OCI-LY7 (cell line): ENCODE measurements around the gene RAD21L1.

Experiments
- EZH2phosphoT487 ChIP-seq: fragments of 200-600 bp; sonication (generic); IDR thresholded peaks from 2 replicates; pipeline ENCODE4 v1.6.1; 2018; ENCODE audit warnings: low read depth, borderline replicate concordance, mild to moderate bottlenecking, mixed run types, antibody characterized with exemption, low read length, moderate library complexity, mixed read lengths
- TF ChIP-seq, protein P1 (sequence below): fragments of 200-600 bp; sonication (generic); conservative IDR thresholded peaks from 2 replicates; pipeline ENCODE4 v1.5.1; 2014; ENCODE audit warnings: mild to moderate bottlenecking, antibody characterized with exemption, low read length, moderate library complexity, mixed read lengths

DNA sequence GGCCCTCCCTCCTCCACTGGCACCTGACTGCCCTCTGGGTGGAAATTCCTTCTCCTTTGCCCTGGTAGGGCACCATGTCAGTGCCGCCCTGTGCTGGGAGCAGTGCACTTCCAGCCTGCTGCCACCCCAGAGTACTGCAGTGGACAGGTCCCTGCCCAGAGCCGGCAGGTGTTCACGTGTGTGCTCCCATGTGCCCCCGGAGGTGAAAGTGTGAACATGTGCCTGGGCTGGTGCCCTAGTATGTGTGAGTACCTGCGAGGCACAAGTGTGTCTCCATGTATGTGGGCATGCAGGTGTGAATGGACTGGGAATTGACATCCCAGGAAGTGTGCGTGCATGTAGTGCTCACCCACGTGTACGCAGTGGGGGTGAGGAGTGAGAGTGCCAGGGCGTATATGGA, 73.7 kb downstream of the RAD21L1 start:
- TF ChIP-seq EZH2phosphoT487, result no peak
- TF ChIP-seq, protein P1, sequence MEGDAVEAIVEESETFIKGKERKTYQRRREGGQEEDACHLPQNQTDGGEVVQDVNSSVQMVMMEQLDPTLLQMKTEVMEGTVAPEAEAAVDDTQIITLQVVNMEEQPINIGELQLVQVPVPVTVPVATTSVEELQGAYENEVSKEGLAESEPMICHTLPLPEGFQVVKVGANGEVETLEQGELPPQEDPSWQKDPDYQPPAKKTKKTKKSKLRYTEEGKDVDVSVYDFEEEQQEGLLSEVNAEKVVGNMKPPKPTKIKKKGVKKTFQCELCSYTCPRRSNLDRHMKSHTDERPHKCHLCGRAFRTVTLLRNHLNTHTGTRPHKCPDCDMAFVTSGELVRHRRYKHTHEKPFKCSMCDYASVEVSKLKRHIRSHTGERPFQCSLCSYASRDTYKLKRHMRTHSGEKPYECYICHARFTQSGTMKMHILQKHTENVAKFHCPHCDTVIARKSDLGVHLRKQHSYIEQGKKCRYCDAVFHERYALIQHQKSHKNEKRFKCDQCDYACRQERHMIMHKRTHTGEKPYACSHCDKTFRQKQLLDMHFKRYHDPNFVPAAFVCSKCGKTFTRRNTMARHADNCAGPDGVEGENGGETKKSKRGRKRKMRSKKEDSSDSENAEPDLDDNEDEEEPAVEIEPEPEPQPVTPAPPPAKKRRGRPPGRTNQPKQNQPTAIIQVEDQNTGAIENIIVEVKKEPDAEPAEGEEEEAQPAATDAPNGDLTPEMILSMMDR, result no peak
